ENCODE data around the gene ATP4B. TPM values are rescaled to one million over a fixed set of nuclear protein-coding genes. Genes with fewer than 3 reads are reported as not detected.

The ATP4B gene
- total RNA-seq, 1 experiment from 2014 or later: not detected

DNA sequence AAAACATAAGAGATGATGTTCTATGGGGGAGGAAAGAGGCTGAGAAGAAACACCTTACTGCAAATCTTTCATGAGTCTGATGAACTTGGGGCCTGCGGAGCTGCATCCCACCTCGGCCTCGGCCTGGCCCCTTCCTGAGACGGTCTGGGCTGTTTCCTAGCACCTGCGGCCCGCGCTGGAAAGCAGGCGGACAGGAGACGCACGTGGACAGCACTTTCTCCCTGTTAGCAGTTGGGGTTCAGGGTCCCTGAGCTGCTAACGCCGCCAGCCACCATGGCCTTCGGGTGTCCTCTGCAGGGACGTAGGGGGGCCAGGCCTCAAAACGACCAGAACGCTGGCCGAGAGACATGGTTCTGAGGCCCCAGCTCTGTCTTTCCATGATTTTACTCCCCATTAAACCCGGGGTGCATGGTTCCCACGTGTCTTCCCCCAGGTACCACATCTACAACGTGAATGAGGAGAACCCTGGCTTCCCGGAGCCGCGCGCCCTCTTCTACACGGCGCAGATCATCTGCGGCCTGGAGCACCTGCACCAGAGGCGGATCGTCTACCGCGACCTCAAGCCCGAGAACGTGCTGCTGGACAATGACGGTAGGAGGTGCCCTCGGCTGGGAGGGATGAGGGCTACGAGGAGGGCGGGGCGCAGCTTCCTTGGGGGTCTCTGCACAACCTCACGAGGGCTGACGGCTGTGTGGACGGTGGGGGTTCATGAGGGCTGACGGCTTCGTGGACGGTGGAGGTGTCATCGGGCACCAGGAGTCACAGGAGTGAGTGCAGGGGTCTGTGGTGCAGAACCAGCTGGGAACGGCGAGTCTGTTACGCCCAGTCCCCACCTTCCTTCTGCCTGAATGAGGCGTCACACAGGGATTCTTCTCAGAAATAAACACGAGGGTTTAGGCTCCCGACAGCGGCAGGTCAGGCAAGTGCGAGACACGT, 13.3 kb upstream of the ATP4B start:
- no peak for DNase-seq (ENCODE audit: low read depth, low spot score)
- no peak overlapping the region for H3K27ac ChIP-seq (ENCODE audit: low read length)
- in situ Hi-C loops (cut with HindIII; ENCODE audit: low pct_unique_long_range_greater_than_20kb, low sequenced_read_pairs): no loop called here
- no peak for ATAC-seq
- ChIA-PET CTCF (no interaction called here), POLR2A (no interaction called here)
- BruUV-seq (replicated peaks): no TSS peak
- no peaks in the 10 kb centered on the region for H3K9me3 ChIP-seq (ENCODE audit: control insufficient read depth, insufficient read depth, low read depth, low read length)
- no peaks in the 10 kb centered on the region for H3K27me3 ChIP-seq (ENCODE audit: control insufficient read depth, insufficient read depth, low read length)
- H3K36me3 ChIP-seq (ENCODE audit: control insufficient read depth, insufficient read depth, low read length): no peaks in the 10 kb centered on the region
- no peak for TF ChIP-seq TCF7L2 (IDR thresholded peaks at IDR 0.05; ENCODE audit: low read depth, low read length)
- TF ChIP-seq, protein P1, sequence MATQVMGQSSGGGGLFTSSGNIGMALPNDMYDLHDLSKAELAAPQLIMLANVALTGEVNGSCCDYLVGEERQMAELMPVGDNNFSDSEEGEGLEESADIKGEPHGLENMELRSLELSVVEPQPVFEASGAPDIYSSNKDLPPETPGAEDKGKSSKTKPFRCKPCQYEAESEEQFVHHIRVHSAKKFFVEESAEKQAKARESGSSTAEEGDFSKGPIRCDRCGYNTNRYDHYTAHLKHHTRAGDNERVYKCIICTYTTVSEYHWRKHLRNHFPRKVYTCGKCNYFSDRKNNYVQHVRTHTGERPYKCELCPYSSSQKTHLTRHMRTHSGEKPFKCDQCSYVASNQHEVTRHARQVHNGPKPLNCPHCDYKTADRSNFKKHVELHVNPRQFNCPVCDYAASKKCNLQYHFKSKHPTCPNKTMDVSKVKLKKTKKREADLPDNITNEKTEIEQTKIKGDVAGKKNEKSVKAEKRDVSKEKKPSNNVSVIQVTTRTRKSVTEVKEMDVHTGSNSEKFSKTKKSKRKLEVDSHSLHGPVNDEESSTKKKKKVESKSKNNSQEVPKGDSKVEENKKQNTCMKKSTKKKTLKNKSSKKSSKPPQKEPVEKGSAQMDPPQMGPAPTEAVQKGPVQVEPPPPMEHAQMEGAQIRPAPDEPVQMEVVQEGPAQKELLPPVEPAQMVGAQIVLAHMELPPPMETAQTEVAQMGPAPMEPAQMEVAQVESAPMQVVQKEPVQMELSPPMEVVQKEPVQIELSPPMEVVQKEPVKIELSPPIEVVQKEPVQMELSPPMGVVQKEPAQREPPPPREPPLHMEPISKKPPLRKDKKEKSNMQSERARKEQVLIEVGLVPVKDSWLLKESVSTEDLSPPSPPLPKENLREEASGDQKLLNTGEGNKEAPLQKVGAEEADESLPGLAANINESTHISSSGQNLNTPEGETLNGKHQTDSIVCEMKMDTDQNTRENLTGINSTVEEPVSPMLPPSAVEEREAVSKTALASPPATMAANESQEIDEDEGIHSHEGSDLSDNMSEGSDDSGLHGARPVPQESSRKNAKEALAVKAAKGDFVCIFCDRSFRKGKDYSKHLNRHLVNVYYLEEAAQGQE (IDR thresholded peaks at IDR 0.05; ENCODE audit: insufficient read depth in 1 of 2, low read depth in 2 of 2, low read length in 1 of 2): no peak
- TF ChIP-seq SIN3A (IDR thresholded peaks at IDR 0.05; ENCODE audit: borderline replicate concordance, insufficient read depth, low read depth, low read length): no peak
- intact Hi-C loops (cut with micrococcal nuclease; ENCODE audit: unreplicated experiment): no loop called here
- H3K4me1 ChIP-seq (ENCODE audit: control insufficient read depth, insufficient read depth, low read length): no peaks in the 10 kb centered on the region
- H3K4me3 ChIP-seq (ENCODE audit: low read depth in 2 of 2, low read length in 2 of 2): no peak overlapping the region

DNA sequence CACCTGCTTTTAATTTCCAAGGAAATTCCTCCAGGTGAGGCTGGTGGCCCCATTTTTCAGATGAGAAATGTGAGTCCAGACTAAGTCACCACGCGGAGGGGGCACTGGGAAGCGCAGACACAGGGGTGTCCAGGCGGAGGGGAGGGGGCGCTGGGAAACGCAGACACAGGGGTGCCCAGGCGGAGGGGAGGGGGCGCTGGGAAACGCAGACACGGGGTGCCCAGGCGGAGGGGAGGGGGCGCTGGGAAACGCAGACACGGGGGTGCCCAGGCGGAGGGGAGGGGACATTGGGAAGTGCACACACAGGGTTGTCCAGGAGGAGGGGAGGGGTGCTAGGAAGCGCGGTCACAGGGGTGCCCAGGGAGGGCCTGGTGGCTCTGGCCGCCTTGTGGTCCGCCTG, 12.5 kb upstream of the ATP4B start:
- Histone ChIP-seq H3K36me3 (ENCODE audit: control insufficient read depth, insufficient read depth, low read length) (no peaks in the 10 kb centered on the region), H3K9me3 (ENCODE audit: control insufficient read depth, insufficient read depth, low read depth, low read length) (no peaks in the 10 kb centered on the region), H3K27me3 (ENCODE audit: control insufficient read depth, insufficient read depth, low read length) (no peaks in the 10 kb centered on the region), H3K27ac (ENCODE audit: low read length) (no peak overlapping the region), H3K4me1 (ENCODE audit: control insufficient read depth, insufficient read depth, low read length) (no peaks in the 10 kb centered on the region), H3K4me3 (ENCODE audit: low read depth in 2 of 2, low read length in 2 of 2) (no peak overlapping the region)
- in situ Hi-C loops (cut with HindIII; ENCODE audit: low pct_unique_long_range_greater_than_20kb, low sequenced_read_pairs) (no loop called here), intact Hi-C loops (cut with micrococcal nuclease; ENCODE audit: unreplicated experiment) (no loop called here)
- DNase-seq (ENCODE audit: low read depth, low spot score) (no peak), ATAC-seq (no peak)
- no peak for TF ChIP-seq TCF7L2 (IDR thresholded peaks at IDR 0.05; ENCODE audit: low read depth, low read length)
- POLR2A ChIA-PET: no interaction called here
- BruUV-seq (replicated peaks): no TSS peak
- CTCF ChIA-PET: no interaction called here

DNA sequence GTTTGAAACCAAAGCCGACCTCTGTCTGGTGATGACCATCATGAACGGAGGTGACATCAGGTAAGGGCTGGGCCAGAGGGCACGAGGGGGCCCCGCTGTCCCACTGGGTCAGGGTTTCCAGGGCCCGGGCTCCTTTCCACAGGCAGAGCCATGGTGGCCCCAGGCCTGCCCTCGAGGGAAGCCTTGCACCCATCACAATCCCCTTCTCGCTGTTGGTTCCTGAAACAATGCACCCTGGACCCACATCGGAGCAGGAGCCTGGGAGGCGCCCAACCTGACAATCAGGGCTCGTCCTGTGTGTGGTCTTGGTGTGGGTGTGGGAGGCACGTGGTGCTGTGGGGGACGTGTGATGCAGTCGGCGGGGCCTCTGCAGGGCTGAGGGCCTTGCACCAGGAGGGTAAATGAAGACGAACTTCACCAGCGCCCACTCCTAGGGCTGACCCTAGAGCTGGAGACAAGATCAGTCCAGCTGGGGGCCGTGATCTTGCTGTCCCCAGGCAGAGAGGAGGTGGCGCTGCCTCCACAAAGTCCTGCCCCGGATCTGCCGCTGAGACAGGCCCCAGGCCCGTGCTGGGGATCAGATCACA, 11.8 kb upstream of the ATP4B start:
- ChIA-PET CTCF (no interaction called here), POLR2A (no interaction called here)
- no peak overlapping the region for H3K4me3 ChIP-seq (ENCODE audit: low read depth in 2 of 2, low read length in 2 of 2)
- ATAC-seq: no peak
- DNase-seq (ENCODE audit: low read depth, low spot score): no peak
- intact Hi-C loops (cut with micrococcal nuclease; ENCODE audit: unreplicated experiment): no loop called here
- no peaks in the 10 kb centered on the region for H3K36me3 ChIP-seq (ENCODE audit: control insufficient read depth, insufficient read depth, low read length)
- H3K27me3 ChIP-seq (ENCODE audit: control insufficient read depth, insufficient read depth, low read length): no peaks in the 10 kb centered on the region
- no peak overlapping the region for H3K27ac ChIP-seq (ENCODE audit: low read length)
- in situ Hi-C loops (cut with HindIII; ENCODE audit: low pct_unique_long_range_greater_than_20kb, low sequenced_read_pairs): no loop called here
- H3K4me1 ChIP-seq (ENCODE audit: control insufficient read depth, insufficient read depth, low read length): no peaks in the 10 kb centered on the region
- H3K9me3 ChIP-seq (ENCODE audit: control insufficient read depth, insufficient read depth, low read depth, low read length): no peaks in the 10 kb centered on the region
- TF ChIP-seq, protein P1 (IDR thresholded peaks at IDR 0.05; ENCODE audit: insufficient read depth in 1 of 2, low read depth in 2 of 2, low read length in 1 of 2): no peak
- no peak for TF ChIP-seq TCF7L2 (IDR thresholded peaks at IDR 0.05; ENCODE audit: low read depth, low read length)
- no TSS peak for BruUV-seq (replicated peaks)
